Endothelial cell of umbilical vein (primary cell): ENCODE results near the gene FEZF1. TPM values are rescaled to one million over a fixed set of nuclear protein-coding genes. Genes with fewer than 3 reads are reported as not detected.

Experiments used
- Bru-seq: library from RNA; stranded (reverse); fragments of 400-500 nt; gene quantifications from one replicate; lab custom pipeline; 2021; lab: Mats Ljungman, UMichigan
- BruChase-seq, 2 experiments: library from RNA; stranded (reverse); fragments of 400-500 nt; gene quantifications; one replicate each; lab custom pipeline; 2021; lab: Mats Ljungman, UMichigan
- BruUV-seq: library from RNA; stranded (reverse); fragments of 400-500 nt; replicated peaks from 2 replicates; lab custom pipeline; 2021; lab: Mats Ljungman, UMichigan
- CTCF ChIA-PET: fragments of 300-600, 350-600 bp; sonication (Branson Sonifier 250); formaldehyde crosslinking; loops from one replicate; lab custom pipeline; 2021; ENCODE audit warnings: antibody characterized with exemption, inconsistent platforms; lab: Charles Lee
- POLR2A ChIA-PET: fragments of 300-600, 350-600 bp; sonication (Branson Sonifier 250); formaldehyde crosslinking; loops from one replicate; lab custom pipeline; 2021; ENCODE audit warnings: antibody characterized with exemption, inconsistent platforms; lab: Charles Lee
- DNase-seq: peaks from one replicate; pipeline ENCODE4 v3.0.0-alpha.2; 2011; ENCODE audit warnings: low read depth, low spot score
- FAIRE-seq: peaks from 2 replicates; lab custom pipeline; 2011; peaks lifted over from hg19 to GRCh38; lab: Jason Lieb, UNC
- H2AFZ ChIP-seq: 2 replicates; pipeline ENCODE4 v1.6.0; 2012; ENCODE audit warnings: low read depth, low read length, control low read depth, inconsistent platforms
- H3K27ac ChIP-seq: 2 replicates; pipeline ENCODE4 v1.5.1; 2011; ENCODE audit warnings: low read depth, mild to moderate bottlenecking, control low read depth, low read length, moderate library complexity; ENCODE audit not compliant: insufficient read depth
- H3K27me3 ChIP-seq, 2 experiments: 2 replicates each; pipeline versions ENCODE4 v1.6.0 to v1.6.1; 2011; ENCODE audit warnings: low read length in 2 of 2, mixed read lengths in 1 of 2; ENCODE audit not compliant: control insufficient read depth in 2 of 2, insufficient read depth in 2 of 2
- H3K36me3 ChIP-seq, 2 experiments: 2 replicates in 1 of 2; 3 replicates in 1 of 2; pipeline ENCODE4 v1.5.1; 2011; ENCODE audit warnings: low read length in 2 of 2, mild to moderate bottlenecking in 1 of 2, moderate library complexity in 1 of 2; ENCODE audit not compliant: control insufficient read depth in 2 of 2, insufficient read depth in 2 of 2; ENCODE audit errors: extremely low read depth in 1 of 2
- H3K4me1 ChIP-seq: 3 replicates; pipeline ENCODE4 v1.5.1; 2011; ENCODE audit warnings: mild to moderate bottlenecking, low read length; ENCODE audit not compliant: control insufficient read depth, insufficient read depth; ENCODE audit errors: extremely low read depth
- H3K4me2 ChIP-seq: 2 replicates; pipeline ENCODE4 v1.6.1; 2011; ENCODE audit warnings: low read length, control low read depth, mixed read lengths; ENCODE audit not compliant: insufficient read depth
- H3K4me3 ChIP-seq, 3 experiments: fragments of 200-600 bp in 1 of 3; sonication (generic), shearing (Covaris generic) in 1 of 3; replicated peaks in 1 of 3; 2 replicates each; pipeline ENCODE4 v1.5.1; 2011 to 2016; ENCODE audit warnings: control low read depth in 3 of 3, low read length in 3 of 3, mild to moderate bottlenecking in 2 of 3, inconsistent platforms in 1 of 3, low read depth in 1 of 3, moderate library complexity in 1 of 3; ENCODE audit not compliant: insufficient read depth in 1 of 3
- H3K79me2 ChIP-seq: 2 replicates; pipeline ENCODE4 v1.6.0; 2012; ENCODE audit warnings: low read length, inconsistent platforms; ENCODE audit not compliant: control insufficient read depth, insufficient read depth
- H3K9ac ChIP-seq: replicated peaks from 2 replicates; pipeline ENCODE3; 2011; ENCODE audit warnings: low read length, control low read depth; ENCODE audit not compliant: insufficient read depth; ENCODE audit errors: extremely low read depth
- H3K9me1 ChIP-seq: replicated peaks from 3 replicates; pipeline ENCODE4 v1.6.0; 2011; ENCODE audit warnings: mild to moderate bottlenecking, low read length; ENCODE audit not compliant: control insufficient read depth, insufficient read depth; ENCODE audit errors: extremely low read depth
- H3K9me3 ChIP-seq: replicated peaks from 2 replicates; pipeline ENCODE4 v1.5.1; 2012; ENCODE audit warnings: low read length, inconsistent platforms; ENCODE audit not compliant: control insufficient read depth, insufficient read depth
- H4K20me1 ChIP-seq: replicated peaks from 2 replicates; pipeline ENCODE3; 2011; ENCODE audit warnings: mild to moderate bottlenecking, low read length; ENCODE audit not compliant: control insufficient read depth, insufficient read depth; ENCODE audit errors: extremely low read depth
- CTCF ChIP-seq, 2 donors: IDR thresholded peaks; 1 replicate in 1 of 2; 2 replicates in 1 of 2; pipeline ENCODE4 v1.5.1; 2011; ENCODE audit warnings: low read length in 2 of 2, mild to moderate bottlenecking in 2 of 2, moderate library complexity in 2 of 2, control low read depth in 1 of 2, inconsistent platforms in 1 of 2, low read depth in 1 of 2; ENCODE audit not compliant: insufficient read depth in 1 of 2; ENCODE audit errors: extremely low read depth in 1 of 2
- EZH2 ChIP-seq: IDR thresholded peaks from 2 replicates; pipeline ENCODE4 v1.6.1; 2012; ENCODE audit warnings: borderline replicate concordance, low read depth, mild to moderate bottlenecking, moderate library complexity, low read length, inconsistent platforms; ENCODE audit not compliant: severe bottlenecking
- FOS ChIP-seq: IDR thresholded peaks from 2 replicates; pipeline ENCODE4 v1.6.1; 2011; ENCODE audit warnings: mild to moderate bottlenecking, low read length, moderate library complexity, borderline replicate concordance; ENCODE audit not compliant: insufficient read depth
- GATA2 ChIP-seq: IDR thresholded peaks from 2 replicates; pipeline ENCODE4 v1.7.0; 2011; ENCODE audit warnings: low read depth, mild to moderate bottlenecking, moderate library complexity, mixed read lengths, low read length; ENCODE audit not compliant: insufficient read length, insufficient read depth
- JUN ChIP-seq: IDR thresholded peaks from 2 replicates; pipeline ENCODE4 v1.6.1; 2011; ENCODE audit warnings: borderline replicate concordance, low read depth; ENCODE audit not compliant: insufficient read length, insufficient read depth
- MAX ChIP-seq: IDR thresholded peaks from 2 replicates; pipeline ENCODE4 v1.6.1; 2011; ENCODE audit not compliant: insufficient read depth, insufficient read length
- MYC ChIP-seq: IDR thresholded peaks from one replicate; pipeline ENCODE4 v1.6.1; 2011; ENCODE audit warnings: mild to moderate bottlenecking, low read depth, low read length
- POLR2A ChIP-seq: IDR thresholded peaks from 2 replicates; pipeline ENCODE4 v1.6.1; 2012; ENCODE audit warnings: low read depth, mild to moderate bottlenecking, control low read depth, low read length
- POLR2AphosphoS5 ChIP-seq: IDR thresholded peaks from 2 replicates; pipeline ENCODE4 v1.6.1; 2012; ENCODE audit warnings: low read depth, mild to moderate bottlenecking, control low read depth, low read length, moderate library complexity; ENCODE audit not compliant: insufficient read depth
- dilution Hi-C: fragments of 300-500 bp; cut with MboI; formaldehyde crosslinking; loops from one replicate; pipeline ENCODE4 v1.15.0; 2019; ENCODE audit warnings: low sequenced_read_pairs; ENCODE audit not compliant: extremely low pct_ligation_motif_present
- intact Hi-C: fragments of 100-400 bp; cut with micrococcal nuclease; formaldehyde crosslinking; loops from one replicate; pipeline ENCODE4 v1.10.0; 2022
- long read RNA-seq: library from polyadenylated mRNA; stranded (forward); transcript quantifications from one replicate; pipeline ENCODE4 v2.0.0, GENCODE V29; 2021
- polyA minus RNA-seq, 3 experiments: library from RNA; depleted of rRNA, polyadenylated mRNA; stranded (reverse); fragments of >200 nt; gene quantifications; 1 replicate in 1 of 3; 2 replicates in 2 of 3; pipeline ENCODE4 v1.2.3, GENCODE V29; 2011
- polyA plus RNA-seq, 4 experiments: library from polyadenylated mRNA; depleted of rRNA in 3 of 4; stranded (reverse) in 3 of 4; unstranded in 1 of 4; fragments of >200 nt; gene quantifications; 2 replicates each; pipeline versions ENCODE4 v1.2.1 to v1.2.3, GENCODE V29; 2011 to 2012; ENCODE audit warnings: missing spikeins in 1 of 4
- total RNA-seq: library from RNA; stranded (reverse); gene quantifications from 2 replicates; pipeline ENCODE4 v1.2.3, GENCODE V29; 2021

Gene FEZF1
- total RNA-seq (not detected in 2 replicates), polyA plus RNA-seq (not detected in 2 replicates), polyA minus RNA-seq (not detected in 2 replicates), Bru-seq, nascent RNA (not detected), BruChase-seq, experiment 1, labeled RNA remaining after a 6-hour chase (not detected), BruChase-seq, experiment 2, labeled RNA remaining after a 2-hour chase (not detected)
- polyA plus RNA-seq (2011; cell fraction: cytosol; rRNA removed) = not detected in 2 replicates
- not detected in 2 replicates for polyA plus RNA-seq (2011; cell fraction: nucleus; rRNA removed)
- polyA plus RNA-seq (2012) = not detected in 2 replicates
- not detected for polyA minus RNA-seq (2011; cell fraction: cytosol; rRNA and poly(A)+ RNA removed)
- not detected in 2 replicates for polyA minus RNA-seq (2011; cell fraction: nucleus; rRNA and poly(A)+ RNA removed)
- long read RNA-seq = 0 reads

- H3K9me1 ChIP-seq = no peaks in the 10 kb centered on the region
- peaks cover 14% of the 10 kb centered on the region for H3K4me1 ChIP-seq
- H3K79me2 ChIP-seq = no peaks in the 10 kb centered on the region
- no peaks in the 10 kb centered on the region for H3K9me3 ChIP-seq
- no peak within 1 kb of the TSS for H3K27ac ChIP-seq
- ChIA-PET POLR2A (no interaction called here), CTCF (interaction anchor here (1.0 kb wide), 1 partner anchor 209 kb away, joined by 3 read pairs; no protein-coding TSS in a partner anchor)
- dilution Hi-C loops (no loop called here), intact Hi-C loops (loop anchor here (1.0 kb wide), 1 partner anchor 8 kb away; no protein-coding TSS in a partner anchor)
- H3K27me3 ChIP-seq = peaks cover 89 to 100% of the 10 kb centered on the region in 2 experiments
- no peak within 1 kb of the TSS for H3K4me3 ChIP-seq
- H3K36me3 ChIP-seq = no peaks in the 10 kb centered on the region
- no peak within 1 kb of the TSS for H2AFZ ChIP-seq
- no TSS peak for BruUV-seq
- no peak within 1 kb of the TSS for H3K9ac ChIP-seq
- DNase-seq = no peak
- peak within 1 kb of the TSS; percentile 16 for H3K4me2 ChIP-seq
- FAIRE-seq = peak; percentile 28
- no peaks in the 10 kb centered on the region for H4K20me1 ChIP-seq
- TF ChIP-seq POLR2AphosphoS5 = no peak
- TF ChIP-seq EZH2 = peak; percentile 83
Observed at GRCh38 chr7:122304319-122304975, at the start of gene FEZF1. FEZF1 (minus strand) TSS chr7:122304750; CDS start chr7:122304437, 313 bp downstream.

- H3K9ac ChIP-seq = no peak overlapping the region
- no peak for TF ChIP-seq MYC
- TF ChIP-seq MAX = no peak
- no peak for TF ChIP-seq FOS
- TF ChIP-seq EZH2 = no peak
- TF ChIP-seq POLR2A = no peak
- no peak for TF ChIP-seq POLR2AphosphoS5
- TF ChIP-seq JUN = no peak
- TF ChIP-seq GATA2 = no peak
- TF ChIP-seq CTCF (IDR thresholded peaks at IDR 0.05; ENCODE audit: extremely low read depth in 1 of 2, insufficient read depth in 1 of 2, low read depth in 1 of 2, low read length in 2 of 2) = no peak
- DNase-seq = no peak
- H3K4me2 ChIP-seq = no peak overlapping the region
- dilution Hi-C loops (no loop called here), intact Hi-C loops (no loop called here)
- H3K4me3 ChIP-seq = no peak overlapping the region
- no peak overlapping the region for H3K27ac ChIP-seq
- FAIRE-seq = no peak
- H3K27me3 ChIP-seq = no peaks in the 10 kb centered on the region
- BruUV-seq = no TSS peak
- no peaks in the 10 kb centered on the region for H3K9me1 ChIP-seq
- POLR2A ChIA-PET = no interaction called here
- no peaks in the 10 kb centered on the region for H3K36me3 ChIP-seq
- H4K20me1 ChIP-seq = no peaks in the 10 kb centered on the region
- H3K9me3 ChIP-seq = no peaks in the 10 kb centered on the region
- no peaks in the 10 kb centered on the region for H3K4me1 ChIP-seq
- CTCF ChIA-PET = interaction anchor here (0.8 to 1.2 kb wide), 2 partner anchors 29 to 86 kb away, joined by 3 to 5 read pairs; no protein-coding TSS in a partner anchor
- no peaks in the 10 kb centered on the region for H3K79me2 ChIP-seq
- H2AFZ ChIP-seq = no peak overlapping the region
Observed at GRCh38 chr7:122352454-122352853, 47.9 kb upstream of the FEZF1 start.
